ENCODE measurements around the gene C8G.

The C8G gene

GRCh38 chr9:136955202-136955942 lies 10.3 kb downstream of the C8G start:
- no peak for DNase-seq

GRCh38 chr9:136955943-136956335 lies 10.9 kb downstream of the C8G start:
- DNase-seq: no peak

- no peak for DNase-seq
Observed at GRCh38 chr9:136956604-136957003, 11.6 kb downstream of the C8G start.

GRCh38 chr9:136957461-136957860 lies 12.4 kb downstream of the C8G start:
- DNase-seq: no peak

GRCh38 chr9:136957901-136958300 lies 12.9 kb downstream of the C8G start:
- DNase-seq: no peak

- no peak for DNase-seq
Observed at GRCh38 chr9:136958473-136958872, 13.4 kb downstream of the C8G start.

- no peak for DNase-seq
Observed at GRCh38 chr9:136958898-136959850, 14.1 kb downstream of the C8G start.

GRCh38 chr9:136960212-136960937 lies 15.3 kb downstream of the C8G start:
- DNase-seq: no peak

GRCh38 chr9:136960938-136961275 lies 15.9 kb downstream of the C8G start:
- DNase-seq: no peak

GRCh38 chr9:136961279-136962065 lies 16.4 kb downstream of the C8G start:
- DNase-seq: no peak

- DNase-seq: no peak
Observed at GRCh38 chr9:136962163-136962562, 17.1 kb downstream of the C8G start.

- DNase-seq: no peak
Observed at GRCh38 chr9:136962701-136963248, 17.7 kb downstream of the C8G start.

- no peak for DNase-seq
Observed at GRCh38 chr9:136963341-136963740, 18.3 kb downstream of the C8G start.

- DNase-seq: no peak
Observed at GRCh38 chr9:136963751-136964150, 18.7 kb downstream of the C8G start.

GRCh38 chr9:136964171-136964689 lies 19.2 kb downstream of the C8G start:
- no peak for DNase-seq

- DNase-seq: no peak
Observed at GRCh38 chr9:136964833-136965422, 19.9 kb downstream of the C8G start.

GRCh38 chr9:136965771-136966484 lies 20.9 kb downstream of the C8G start:
- no peak for DNase-seq

GRCh38 chr9:136968333-136969127 lies 23.5 kb downstream of the C8G start:
- no peak for DNase-seq

- DNase-seq: no peak
Observed at GRCh38 chr9:136969150-136969549, 24.1 kb downstream of the C8G start.

GRCh38 chr9:136969774-136970173 lies 24.7 kb downstream of the C8G start:
- no peak for DNase-seq
